ENCODE measurements around the gene SPG21.

DNA sequence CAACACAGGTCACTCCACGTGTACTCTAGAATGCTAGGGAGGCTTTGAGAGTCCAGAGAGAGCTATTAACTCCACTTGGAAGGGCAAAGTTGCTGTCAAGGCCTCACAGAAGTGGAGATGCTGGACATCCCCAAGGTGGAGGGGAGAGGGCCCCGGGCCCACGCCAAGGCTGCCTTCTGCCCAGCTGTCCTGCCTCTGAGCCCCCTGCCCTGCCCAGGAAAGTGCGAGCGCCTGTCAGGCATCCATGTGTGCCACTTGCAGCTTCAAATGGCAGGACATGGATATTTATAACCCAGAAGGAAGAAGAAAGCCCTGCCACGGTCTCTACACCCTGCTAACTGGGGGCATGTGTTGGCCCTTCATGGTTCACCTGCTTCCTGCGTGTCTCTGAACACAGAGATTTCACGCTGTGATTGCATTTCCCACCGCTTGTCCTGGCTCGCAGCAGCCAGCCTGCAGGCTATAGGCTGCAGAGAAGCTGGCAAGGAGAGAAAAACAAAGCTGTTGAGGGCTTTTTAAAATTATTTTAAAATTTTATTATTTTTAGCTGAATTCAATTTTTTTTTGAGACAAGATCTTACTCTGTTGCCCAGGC, 61.0 kb downstream of the SPG21 start:
- TF ChIP-seq POLR2A (IDR thresholded peaks at IDR 0.05; ENCODE audit: low read depth, low read length): no peak
- TF ChIP-seq POLR2AphosphoS5 (IDR thresholded peaks at IDR 0.05; ENCODE audit: low read depth, low read length): no peak
- no peak for TF ChIP-seq TAF1 (IDR thresholded peaks at IDR 0.05; ENCODE audit: borderline replicate concordance, low read depth, low read length)
